NCI-H82 treated with DMSO at 0.1 percent for 48 hours (cell line): ENCODE results near the gene RAB33A.

Experiments
- DNase-seq: peaks from one replicate; lab custom pipeline; 2025; ENCODE audit not compliant: unreplicated experiment; lab: John Stamatoyannopoulos, UW

RAB33A gene

GRCh38 chrX:130172127-130172845, 524 bp downstream of the RAB33A start:
- no peak for DNase-seq

- no peak for DNase-seq
These were observed 1.6 kb downstream of the RAB33A start for GRCh38 chrX:130173190-130173895.

- no peak for DNase-seq
These were observed 2.4 kb downstream of the RAB33A start for GRCh38 chrX:130174045-130174704.

GRCh38 chrX:130174937-130175336, 3.2 kb downstream of the RAB33A start:
- DNase-seq, result no peak

GRCh38 chrX:130176354-130176776, 4.6 kb downstream of the RAB33A start:
- no peak for DNase-seq

GRCh38 chrX:130176942-130177341, 5.2 kb downstream of the RAB33A start:
- DNase-seq, result no peak

GRCh38 chrX:130179170-130179569, 7.4 kb downstream of the RAB33A start:
- DNase-seq, result no peak

- DNase-seq, result no peak
These were observed 7.9 kb downstream of the RAB33A start for GRCh38 chrX:130179579-130180215.

GRCh38 chrX:130184168-130184567, 12.4 kb downstream of the RAB33A start:
- DNase-seq, result no peak

- no peak for DNase-seq
These were observed 13.1 kb downstream of the RAB33A start for GRCh38 chrX:130184857-130185256.

GRCh38 chrX:130186651-130187050, 14.9 kb downstream of the RAB33A start:
- no peak for DNase-seq

- no peak for DNase-seq
These were observed 19.0 kb downstream of the RAB33A start for GRCh38 chrX:130190801-130191200.

- DNase-seq, result no peak
These were observed 24.7 kb downstream of the RAB33A start for GRCh38 chrX:130196466-130196865.

- no peak for DNase-seq
These were observed 25.7 kb downstream of the RAB33A start for GRCh38 chrX:130197464-130197863.

- no peak for DNase-seq
These were observed 32.9 kb downstream of the RAB33A start for GRCh38 chrX:130204647-130205046.

- DNase-seq, result no peak
These were observed 39.8 kb downstream of the RAB33A start for GRCh38 chrX:130211415-130212186.

GRCh38 chrX:130212371-130212770, 40.6 kb downstream of the RAB33A start:
- DNase-seq, result no peak

GRCh38 chrX:130213376-130213775, 41.6 kb downstream of the RAB33A start:
- DNase-seq, result no peak

- no peak for DNase-seq
These were observed 44.6 kb downstream of the RAB33A start for GRCh38 chrX:130216320-130216719.

- no peak for DNase-seq
These were observed 53.0 kb downstream of the RAB33A start for GRCh38 chrX:130224810-130225209.

GRCh38 chrX:130228871-130229270, 57.1 kb downstream of the RAB33A start:
- DNase-seq, result no peak
